SU-DHL-6 (cell line): Measurements from ENCODE around the gene SLC9A1.

Source experiments
- CTCF ChIP-seq: fragments of 200-600 bp; sonication (generic); IDR thresholded peaks from one replicate; pipeline ENCODE4 v1.5.1; 2017; ENCODE audit warnings: antibody characterized with exemption, mild to moderate bottlenecking, low read length, moderate library complexity; ENCODE audit not compliant: insufficient read depth, poor library complexity, severe bottlenecking
- EZH2phosphoT487 ChIP-seq: fragments of 200-600 bp; sonication (generic), shearing (Covaris generic); conservative IDR thresholded peaks from 2 replicates; pipeline ENCODE4 v1.6.1; 2018; ENCODE audit warnings: mild to moderate bottlenecking, antibody characterized with exemption, low read length, moderate library complexity, mixed read lengths

DNA sequence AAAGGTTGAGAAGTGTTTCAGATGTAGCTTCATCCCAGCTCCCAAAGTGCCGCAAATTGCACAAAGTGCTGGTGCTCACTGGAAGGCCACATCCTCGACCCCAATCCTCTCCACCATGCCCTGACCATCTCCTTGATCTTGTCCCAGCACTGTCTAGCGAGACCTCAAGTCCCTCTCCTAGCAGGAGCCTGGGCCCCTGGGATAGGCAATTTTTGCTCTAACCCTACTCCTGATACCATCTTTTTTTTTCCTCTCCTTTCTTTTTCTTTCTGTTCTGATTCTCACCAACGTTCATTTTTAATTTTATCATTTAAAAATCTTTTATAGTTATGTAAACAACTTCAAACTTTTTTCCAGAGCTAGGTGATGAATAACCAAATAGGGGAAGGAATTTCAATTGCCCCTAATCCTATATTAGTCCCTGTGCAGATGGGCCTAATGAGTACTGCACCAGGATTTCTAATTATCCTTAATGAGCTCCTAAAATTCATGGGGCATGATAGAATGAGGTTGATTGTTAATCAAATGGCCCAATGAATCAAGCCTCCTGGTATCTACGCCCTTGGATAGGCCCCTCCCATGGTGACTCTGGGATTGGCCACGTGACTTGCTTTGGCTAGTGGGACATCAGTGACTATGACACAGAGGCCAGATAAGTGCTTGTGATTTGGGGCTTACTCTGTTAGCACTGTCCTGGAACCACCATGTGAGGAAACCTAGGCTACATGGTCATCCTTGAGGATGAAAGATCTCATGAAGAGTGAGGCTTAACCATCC lies 100.8 kb downstream of the SLC9A1 start:
- TF ChIP-seq CTCF (no peak), EZH2phosphoT487 (no peak)
